PC-3 (cell line): Measurements from ENCODE around the gene ZDHHC1.

Experiments
- CTCF ChIP-seq: fragments of 300-600 bp; sonication (generic); conservative IDR thresholded peaks from 2 replicates; pipeline ENCODE4 v1.5.1; 2017; ENCODE audit warnings: antibody characterized with exemption, low read depth, mild to moderate bottlenecking, low read length
- EZH2 ChIP-seq: fragments of 300-600 bp; sonication (generic); IDR thresholded peaks from one replicate; pipeline ENCODE4 v1.6.1; 2017; ENCODE audit warnings: antibody characterized with exemption, mild to moderate bottlenecking, low read length; ENCODE audit not compliant: unreplicated experiment
- EZH2phosphoT487 ChIP-seq: fragments of 300-600 bp; sonication (generic); IDR thresholded peaks from 2 replicates; pipeline ENCODE4 v1.6.1; 2018; ENCODE audit warnings: mild to moderate bottlenecking, antibody characterized with exemption, low read length, borderline replicate concordance

- TF ChIP-seq CTCF, result no peak
- TF ChIP-seq EZH2, result no peak
- TF ChIP-seq EZH2phosphoT487, result no peak
Observed at GRCh38 chr16:67457611-67458010, 41.3 kb upstream of the ZDHHC1 start.
